GM18511 (cell line): ENCODE data around the gene WBP1L.
"Not testable (repeated sequence)": the region's sequence is repeated elsewhere in the genome, so short reads cannot be mapped to it uniquely, and the experiment has no call there.

Source experiments
- ATAC-seq: cut with Tn5 transposase; IDR thresholded peaks from one replicate; pipeline ENCODE4 v1.9.1; 2021; ENCODE audit warnings: mild to moderate bottlenecking, moderate library complexity; ENCODE audit not compliant: unreplicated experiment

The WBP1L gene

GRCh38 chr10:102758240-102758932, 14.6 kb downstream of the WBP1L start:
- no peak for ATAC-seq

DNA sequence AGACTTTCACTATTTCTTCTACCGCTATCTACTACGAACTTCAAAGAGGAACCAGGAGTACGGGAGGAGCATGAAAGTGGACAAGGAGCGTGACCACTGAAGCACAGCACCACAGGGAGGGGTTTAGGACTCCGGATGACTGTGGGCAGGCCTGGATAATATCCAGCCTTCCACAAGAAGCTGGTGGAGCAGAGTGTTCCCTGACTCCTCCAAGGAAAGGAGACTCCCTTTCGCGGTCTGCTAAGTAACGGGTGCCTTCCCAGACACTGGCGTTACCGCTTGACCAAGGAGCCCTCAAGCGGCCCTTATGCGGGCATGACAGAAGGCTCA, 15.2 kb downstream of the WBP1L start:
- ATAC-seq: not testable (repeated sequence)

DNA sequence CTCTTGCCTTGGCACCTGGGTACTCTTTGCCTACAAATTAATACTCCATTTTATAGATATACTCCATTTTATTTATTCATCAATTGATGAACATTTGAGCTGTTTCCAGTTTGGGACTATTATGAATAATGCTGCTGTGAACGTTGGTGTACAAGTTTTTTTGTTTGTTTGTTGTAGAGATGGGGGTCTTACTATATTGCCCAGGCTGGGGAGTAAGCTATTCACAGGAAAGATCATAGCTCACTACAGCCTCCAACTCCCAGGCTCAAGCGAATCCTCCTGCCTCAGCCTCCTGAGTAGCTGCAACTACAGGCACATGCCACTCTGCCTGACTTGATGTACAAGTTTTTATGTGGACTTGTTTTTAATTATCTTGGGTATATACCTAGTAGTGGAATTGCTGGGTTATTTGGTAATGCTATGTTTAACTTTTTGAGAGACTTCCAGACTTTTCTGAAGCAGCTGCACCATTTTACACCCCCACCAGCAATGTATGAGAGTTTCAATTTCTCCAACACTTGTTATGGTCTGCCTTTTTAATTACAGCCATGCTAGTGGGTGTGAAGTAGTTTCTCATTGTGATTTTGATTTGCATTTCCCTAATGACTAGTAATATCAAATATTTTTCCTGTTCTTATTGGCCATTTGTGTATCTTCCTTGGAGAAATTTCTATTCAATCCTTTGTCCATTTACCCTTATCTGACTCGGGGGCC, 15.9 kb downstream of the WBP1L start:
- ATAC-seq: no peak

- no peak for ATAC-seq
Observed at GRCh38 chr10:102761981-102762380, 18.2 kb downstream of the WBP1L start.

DNA sequence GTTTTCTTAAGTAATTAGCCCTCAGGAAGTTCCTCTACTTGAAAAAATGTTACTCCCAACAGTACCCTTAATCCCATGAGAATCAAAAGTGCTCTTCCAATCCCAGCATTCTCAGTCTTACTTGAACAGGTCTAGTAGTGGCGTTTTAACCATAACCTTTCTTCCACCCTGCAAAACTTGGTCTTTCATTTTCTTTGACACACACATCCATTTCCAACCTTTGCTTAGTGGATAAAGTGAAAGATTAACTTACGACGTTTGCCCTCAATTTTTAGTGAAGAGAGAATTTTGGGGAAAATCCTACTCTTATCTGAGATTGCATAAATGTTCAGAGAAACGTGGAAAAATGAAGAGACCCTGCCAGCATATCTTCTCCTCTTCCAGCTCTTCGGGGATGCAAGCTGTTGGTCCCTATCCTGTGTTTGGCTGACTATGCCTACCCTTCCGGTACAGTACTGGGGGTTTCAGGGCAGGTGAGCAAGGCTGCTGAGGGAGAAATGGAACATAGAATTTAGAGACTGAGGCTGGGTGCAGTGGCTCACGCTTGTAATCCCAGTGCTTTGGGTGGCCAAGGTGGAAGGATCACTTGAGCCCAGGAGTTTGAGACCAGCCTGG, 18.8 kb downstream of the WBP1L start:
- ATAC-seq: no peak

- no peak for ATAC-seq
Observed at GRCh38 chr10:102763037-102763607, 19.4 kb downstream of the WBP1L start.

GRCh38 chr10:102764470-102765161, 20.9 kb downstream of the WBP1L start:
- ATAC-seq: no peak

GRCh38 chr10:102765336-102765735, 21.6 kb downstream of the WBP1L start:
- no peak for ATAC-seq

GRCh38 chr10:102767428-102768160, 23.8 kb downstream of the WBP1L start:
- no peak for ATAC-seq

- no peak for ATAC-seq
Observed at GRCh38 chr10:102769375-102770107, 25.8 kb downstream of the WBP1L start.

DNA sequence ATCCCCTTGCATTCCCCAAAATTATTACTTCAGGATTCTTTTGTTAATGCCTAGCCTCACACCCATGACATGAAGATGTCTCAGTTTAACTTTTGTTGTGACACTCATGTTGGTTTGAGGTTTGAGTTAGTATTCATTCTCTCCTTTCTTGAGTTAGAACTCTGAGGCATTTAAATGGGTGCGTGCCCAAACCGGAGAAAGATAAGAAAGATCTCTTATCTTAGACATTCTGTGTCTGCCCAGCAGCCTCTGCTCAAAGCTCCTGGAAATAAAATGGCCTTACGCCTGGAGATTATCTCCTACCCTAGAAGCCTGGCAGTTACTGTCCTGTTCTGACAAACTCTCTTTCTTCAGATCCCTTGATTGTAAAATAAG, 26.3 kb downstream of the WBP1L start:
- no peak for ATAC-seq

GRCh38 chr10:102770792-102771191, 27.0 kb downstream of the WBP1L start:
- ATAC-seq: no peak

- ATAC-seq: no peak
Observed at GRCh38 chr10:102773320-102773719, 29.6 kb downstream of the WBP1L start.

DNA sequence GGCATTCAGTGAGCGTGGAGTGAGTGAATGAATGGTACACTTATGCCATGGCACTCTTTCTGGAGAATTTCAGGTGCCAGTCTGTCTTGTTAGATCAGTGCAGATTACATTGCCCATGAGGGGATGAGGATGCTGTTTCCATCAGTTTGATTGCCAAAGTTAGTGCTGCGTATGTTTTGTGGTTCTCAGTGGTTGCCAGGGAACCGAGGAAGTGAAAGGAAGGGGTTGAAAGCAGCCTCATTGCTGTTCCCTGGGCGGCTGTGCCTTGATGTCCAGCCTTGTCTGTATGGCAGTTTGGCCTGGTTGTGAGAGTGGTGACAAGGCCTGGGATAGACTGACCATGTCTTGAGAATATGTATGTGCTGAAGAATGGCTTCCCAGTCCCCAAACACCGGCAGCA, 30.2 kb downstream of the WBP1L start:
- ATAC-seq: no peak

DNA sequence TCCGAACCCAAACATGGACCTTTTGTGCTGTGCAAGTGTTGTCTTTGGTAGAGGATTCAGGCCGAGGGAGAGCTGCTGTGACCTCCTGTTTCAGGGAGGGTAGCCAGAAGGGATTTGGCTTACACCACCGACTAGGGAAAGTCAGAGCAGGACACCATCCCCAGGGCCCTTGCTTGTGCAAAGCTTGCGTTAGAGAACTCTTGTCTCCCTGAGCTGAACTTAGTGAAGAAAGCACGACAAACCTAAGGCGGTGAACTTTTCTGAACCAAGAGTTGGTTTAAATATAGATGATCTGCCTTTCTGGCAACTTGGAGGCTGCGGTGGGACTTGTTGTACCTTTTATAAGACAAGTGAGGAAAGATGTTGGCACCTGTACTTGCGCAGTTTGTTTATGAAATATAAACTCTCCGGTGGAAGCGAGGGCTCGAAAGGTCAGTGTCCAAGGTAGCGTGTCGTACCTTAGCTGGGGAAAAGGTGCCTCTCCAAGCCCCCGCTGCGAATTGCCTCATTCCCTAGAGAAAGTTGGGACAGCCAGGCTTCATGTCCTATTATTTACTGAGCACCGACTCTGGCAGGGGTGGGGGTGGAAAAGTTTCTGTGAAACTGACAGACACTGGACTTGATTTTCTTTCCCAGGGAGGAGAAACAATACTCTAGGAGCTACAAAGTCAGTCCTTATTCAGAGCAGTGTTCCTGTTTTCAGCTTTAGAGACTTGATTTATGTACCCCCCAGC, 31.6 kb downstream of the WBP1L start:
- ATAC-seq: no peak

- ATAC-seq: no peak
Observed at GRCh38 chr10:102775935-102776669, 32.4 kb downstream of the WBP1L start.

DNA sequence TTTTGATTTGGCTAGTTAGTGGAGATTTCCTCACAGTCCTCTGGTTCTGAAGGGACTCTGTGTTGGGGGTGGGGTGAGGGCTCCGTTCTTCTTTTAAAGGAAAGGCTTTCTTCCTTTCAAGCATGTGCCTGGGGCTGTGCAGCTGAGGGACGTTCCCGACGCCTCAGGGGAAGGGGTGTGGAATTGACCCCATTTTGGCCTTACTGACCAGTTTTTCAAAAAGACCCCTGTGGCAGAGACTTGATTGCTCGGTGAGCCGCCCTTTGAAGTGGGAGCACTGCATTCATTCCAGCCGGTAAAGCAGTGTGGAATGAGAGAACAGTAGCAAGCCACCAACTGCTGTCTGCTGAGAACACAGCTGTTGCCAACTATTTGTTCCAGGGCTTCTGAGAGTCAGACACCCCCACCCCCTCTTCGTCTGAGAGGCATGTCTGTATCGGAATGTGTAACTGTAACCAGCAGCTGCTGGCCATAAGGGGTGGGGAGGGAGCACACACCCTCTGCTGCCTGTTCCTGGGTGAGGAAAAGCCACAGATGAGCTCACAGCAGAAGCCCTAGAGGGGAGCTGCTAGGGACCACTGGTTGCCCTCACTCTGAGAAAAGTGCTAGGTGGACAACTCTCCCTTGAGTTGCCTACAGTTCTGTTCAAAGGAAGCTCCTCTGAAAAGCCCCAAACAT, 33.2 kb downstream of the WBP1L start:
- no peak for ATAC-seq
